Hippocampal formation (tissue), 2 donors: ENCODE measurements around the gene FCHSD2.
"Not testable (repeated sequence)": the region's sequence is repeated elsewhere in the genome, so short reads cannot be mapped to it uniquely, and the experiment has no call there.

Experiments used
- DNase-seq, 2 donors: peaks; one replicate each; lab custom pipeline; 2025; lab: John Stamatoyannopoulos, UW

The FCHSD2 gene

DNA sequence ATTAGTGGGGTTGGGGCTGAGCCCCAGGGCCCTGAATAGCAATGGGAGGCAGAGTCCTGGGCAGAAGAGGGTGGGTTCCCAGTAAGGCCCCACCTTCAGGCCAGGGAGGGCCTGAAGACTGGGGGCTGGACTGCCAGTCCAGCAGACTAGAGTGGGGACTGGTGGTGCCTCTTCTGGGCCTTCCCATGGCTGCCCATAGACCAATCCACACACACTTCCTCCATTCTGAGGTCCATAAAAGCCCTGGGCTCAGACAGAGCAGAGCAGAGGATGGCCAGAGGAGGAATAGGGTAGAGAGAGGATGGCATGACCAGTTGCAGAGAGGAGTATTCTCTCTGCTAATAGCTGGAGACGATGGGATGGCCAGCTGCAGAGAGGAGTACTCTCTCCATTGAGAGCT lies 216.0 kb downstream of the FCHSD2 start:
- DNase-seq, result no peak

DNA sequence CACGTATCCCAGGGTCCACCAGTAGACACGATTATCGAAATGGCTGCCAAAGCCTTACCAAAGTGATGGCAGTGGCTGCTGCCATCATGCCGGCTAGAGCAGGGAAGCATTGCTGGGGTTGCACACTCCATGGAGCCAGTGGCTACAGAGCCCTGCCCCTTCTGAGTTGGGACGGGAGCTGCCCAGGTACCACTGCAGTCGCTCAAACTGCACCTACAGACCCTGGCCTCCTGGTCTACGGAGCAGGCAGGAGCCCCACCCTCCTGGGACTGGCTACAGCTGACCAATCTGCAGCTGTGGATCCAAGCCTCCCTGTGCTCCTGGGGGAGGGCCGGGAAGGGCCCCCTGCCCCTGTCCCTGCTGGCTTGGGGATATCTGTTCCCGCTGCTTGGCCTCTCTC lies 216.5 kb downstream of the FCHSD2 start:
- DNase-seq, result no peak

DNA sequence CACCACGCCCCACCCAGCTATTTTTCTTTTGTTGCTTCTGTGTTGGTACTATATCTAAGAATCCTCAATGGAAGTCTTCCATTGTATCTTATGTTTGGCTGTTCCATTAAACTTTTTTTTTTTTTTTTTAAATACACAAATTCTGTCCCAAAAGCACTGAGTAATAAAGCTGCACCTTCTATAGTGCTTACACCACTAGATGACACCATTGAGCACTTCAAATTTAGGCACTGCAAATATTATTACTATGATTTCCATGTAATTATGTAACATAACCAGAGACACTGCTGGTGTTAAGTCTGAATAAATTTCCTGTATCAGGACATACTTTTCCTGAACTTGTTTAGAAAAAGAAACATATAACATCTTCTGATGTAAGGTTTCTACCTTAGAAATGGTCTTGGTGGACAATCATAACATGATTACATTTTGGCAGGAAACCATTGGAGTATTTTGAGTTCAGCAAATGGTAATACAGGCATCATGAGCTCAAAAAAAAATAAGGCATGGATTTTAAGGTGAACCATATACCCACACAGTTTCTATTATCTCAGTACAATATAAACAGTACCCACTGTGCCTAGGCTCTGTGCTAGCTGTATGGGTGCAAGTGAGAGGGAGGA lies 217.4 kb downstream of the FCHSD2 start:
- no peak for DNase-seq

DNA sequence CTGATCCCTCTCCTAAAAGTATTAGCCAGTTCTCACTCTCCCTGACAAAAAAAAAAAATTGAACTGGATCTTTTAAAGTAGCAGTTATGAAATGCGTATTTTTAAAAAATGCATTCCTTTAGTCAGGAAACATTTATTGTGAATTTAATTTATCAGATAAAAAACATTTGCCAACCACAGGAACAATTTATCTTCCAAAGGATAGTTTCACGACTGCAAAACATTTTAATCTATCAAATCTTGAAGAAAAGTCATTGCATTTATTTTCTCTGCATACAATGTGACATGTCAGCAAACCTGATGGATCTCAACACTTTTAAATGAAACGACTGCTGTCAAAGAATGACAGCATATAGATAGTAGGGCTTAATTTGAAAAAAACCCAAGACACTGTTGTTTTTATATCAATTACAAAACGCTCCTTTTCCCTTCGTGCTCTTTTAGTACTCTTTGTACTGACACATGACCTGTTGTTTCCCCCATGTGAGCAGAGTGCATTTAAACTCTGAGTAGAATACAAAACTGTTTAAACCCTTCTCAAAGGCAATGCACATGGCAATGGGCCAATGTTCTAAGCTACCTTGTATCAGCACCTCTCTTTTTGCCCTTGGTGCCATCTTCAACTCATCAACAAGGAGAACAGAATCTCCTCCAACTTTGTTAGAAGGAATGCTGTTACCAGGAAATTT lies 220.9 kb downstream of the FCHSD2 start:
- DNase-seq, result no peak

DNA sequence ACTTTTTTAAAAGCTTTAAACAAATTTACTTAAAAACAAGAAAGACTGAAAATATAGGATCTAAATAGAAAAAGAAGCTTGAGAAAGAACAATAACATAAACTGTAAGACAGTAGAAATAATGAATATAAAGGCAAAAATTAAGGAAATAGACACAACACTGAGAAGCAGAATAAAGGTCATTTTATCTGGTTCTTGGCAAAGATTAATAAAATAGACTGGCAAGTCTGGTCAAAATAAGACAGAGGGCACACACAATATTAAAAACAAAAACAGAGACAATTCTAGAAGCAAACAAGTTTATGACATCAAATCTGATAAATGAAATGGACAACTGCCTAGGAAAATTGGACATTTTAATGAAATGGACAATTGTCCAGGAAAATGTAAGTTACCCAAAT lies 222.1 kb downstream of the FCHSD2 start:
- no peak for DNase-seq

DNA sequence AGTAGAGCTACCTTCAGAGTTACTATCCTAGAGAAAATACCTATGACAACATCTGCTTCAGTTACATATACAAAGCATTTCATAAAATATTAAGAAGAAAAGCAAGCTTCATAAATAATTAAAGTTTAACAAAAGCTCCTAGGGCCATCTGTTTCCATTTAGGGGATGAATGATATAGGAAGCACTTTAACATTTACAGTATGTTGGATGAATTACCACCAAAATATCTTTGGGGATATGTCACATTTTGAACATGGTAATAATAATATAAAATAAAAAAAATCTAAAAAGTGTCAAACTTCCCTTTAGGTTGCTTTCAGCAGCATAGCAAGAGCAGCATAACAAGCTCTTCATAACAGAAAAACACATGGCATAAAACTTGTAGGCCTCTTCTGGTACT lies 223.3 kb downstream of the FCHSD2 start:
- no peak for DNase-seq

DNA sequence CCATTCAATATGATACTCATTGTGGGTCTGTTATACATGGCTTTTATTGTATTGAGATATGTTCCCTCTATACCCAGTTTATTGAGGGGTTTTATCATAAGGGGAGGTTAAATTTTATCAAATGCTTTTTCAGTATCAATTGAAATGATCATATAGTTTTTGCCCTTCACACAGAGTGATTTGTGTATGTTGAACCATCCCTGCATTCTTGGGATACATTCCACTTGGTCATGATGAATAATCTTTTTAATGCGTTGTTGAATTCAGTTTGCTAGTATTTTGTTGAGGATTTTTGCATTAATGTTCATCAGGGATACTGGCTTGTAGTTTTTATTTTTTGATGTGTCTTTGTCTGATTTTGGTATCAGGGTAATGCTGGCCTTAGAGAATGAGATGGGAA lies 229.9 kb downstream of the FCHSD2 start:
- no peak for DNase-seq

DNA sequence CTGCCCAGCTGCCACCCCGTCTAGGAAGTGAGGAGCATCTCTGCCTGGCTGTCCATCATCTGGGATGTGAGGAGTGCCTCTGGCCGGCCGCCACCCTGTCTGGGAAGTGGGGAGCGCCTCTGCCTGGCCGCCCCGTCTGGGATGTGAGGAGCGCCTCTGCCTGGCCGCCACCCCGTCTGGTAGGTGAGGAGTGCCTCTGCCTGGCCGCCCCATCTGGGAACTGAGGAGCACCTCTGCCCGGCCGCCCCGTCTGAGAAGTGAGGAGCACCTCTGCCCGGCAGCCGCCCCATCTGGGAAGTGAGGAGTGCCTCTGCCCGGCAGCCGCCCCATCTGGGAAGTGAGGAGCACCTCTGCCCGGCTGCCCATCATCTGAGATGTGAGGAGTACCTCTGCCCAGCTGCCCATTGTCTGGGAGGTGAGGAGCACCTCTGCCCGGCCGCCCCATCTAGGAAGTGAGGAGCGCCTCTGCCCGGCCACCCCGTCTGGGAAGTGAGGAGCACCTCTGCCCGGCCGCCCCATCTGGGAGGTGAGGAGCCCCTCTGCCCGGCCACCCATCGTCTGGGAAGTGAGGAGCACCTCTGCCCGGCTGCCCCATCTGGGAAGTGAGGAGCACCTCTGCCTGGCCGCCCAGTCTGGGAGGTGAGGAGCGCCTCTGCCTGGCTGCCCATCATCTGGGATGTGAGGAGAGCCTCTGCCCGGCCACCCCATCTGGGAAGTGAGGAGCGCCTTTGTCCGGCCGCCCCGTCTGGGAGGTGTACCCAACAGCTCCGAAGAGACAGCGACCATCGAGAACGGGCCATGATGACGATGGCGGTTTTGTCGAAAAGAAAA lies 232.3 kb downstream of the FCHSD2 start:
- DNase-seq, result not testable (repeated sequence)

DNA sequence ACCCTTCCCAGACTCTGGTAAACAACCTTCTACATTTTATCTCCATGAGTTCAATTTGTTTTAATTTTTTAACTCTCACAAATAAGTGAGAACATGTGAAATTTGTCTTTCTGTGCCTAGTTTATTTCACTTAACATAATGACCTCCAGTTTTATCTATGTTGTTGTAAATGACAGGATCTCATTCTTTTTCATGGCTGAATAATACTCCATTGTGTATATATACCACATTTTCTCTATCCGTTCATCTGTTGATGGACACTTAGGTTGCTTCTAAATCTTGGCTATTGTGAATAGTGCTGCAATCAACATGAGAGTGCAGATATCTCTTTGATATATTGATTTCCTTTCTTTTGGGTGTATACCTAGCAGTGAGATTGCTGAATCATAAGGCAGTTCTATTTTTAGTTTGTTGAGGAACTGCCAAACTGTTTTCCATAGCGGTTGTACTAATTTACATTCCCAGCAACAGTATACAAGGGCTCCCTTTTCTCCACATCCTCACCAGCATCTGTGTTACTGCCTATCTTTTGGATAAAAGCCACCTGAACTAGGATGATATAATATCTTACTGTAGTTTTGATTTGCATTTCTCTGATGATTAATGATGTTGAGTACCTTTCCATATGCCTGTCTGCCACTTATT lies 234.0 kb downstream of the FCHSD2 start:
- no peak for DNase-seq

DNA sequence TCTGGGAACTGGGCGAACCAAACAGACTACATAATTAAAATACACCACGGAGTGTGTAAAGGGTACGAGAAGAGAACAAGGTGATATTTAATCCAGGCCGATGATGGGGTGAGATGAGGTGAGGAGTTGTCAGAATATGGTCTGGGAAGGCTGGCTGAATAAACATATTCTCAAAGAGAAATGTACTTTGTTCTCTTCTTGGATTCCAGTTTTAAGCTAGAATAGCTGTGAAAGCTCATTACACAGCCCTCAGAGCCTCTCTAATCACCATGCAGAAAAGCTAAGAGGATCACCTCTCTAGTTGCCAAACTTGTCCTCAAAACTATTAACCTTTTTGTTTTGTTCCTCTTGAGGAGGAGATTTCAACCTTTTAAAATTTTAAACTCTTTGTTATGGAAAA lies 238.1 kb downstream of the FCHSD2 start:
- no peak for DNase-seq

DNA sequence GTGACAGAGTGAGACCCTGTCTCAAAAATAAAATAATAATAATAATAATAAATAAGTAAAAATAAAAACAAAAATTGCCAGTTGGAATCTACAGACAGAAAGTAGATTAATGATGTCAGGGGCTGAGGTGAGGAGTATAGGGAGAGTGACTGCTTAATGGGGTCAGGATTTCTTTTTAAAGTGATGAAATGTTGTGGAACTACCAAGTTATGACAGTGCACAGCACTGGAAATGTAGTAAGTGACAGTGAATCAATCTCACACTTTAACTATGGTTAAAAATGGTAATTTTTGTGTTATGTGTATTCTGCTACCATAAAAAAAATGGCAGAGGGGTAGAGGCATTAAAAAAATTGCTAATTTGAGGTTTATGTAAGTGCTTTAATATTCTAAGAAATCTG lies 240.7 kb downstream of the FCHSD2 start:
- no peak for DNase-seq

DNA sequence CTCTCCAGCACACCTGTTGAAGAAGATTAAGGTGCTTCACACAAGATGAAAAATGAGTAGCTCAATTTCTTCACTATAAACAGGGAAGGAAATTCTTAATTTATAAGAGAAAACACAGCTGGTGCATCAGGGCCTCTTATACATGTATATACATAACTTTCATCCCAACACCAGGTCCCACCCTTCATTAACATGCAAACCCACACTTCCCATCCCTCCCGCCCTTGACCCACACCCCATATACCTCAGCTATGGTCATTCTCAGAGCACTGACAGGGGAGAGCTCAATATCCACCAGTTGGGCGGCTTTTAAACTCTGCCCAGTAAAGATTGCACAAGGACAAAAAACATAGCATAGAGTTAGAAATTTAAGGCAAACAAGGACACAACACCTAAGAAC lies 242.1 kb downstream of the FCHSD2 start:
- DNase-seq, result no peak

DNA sequence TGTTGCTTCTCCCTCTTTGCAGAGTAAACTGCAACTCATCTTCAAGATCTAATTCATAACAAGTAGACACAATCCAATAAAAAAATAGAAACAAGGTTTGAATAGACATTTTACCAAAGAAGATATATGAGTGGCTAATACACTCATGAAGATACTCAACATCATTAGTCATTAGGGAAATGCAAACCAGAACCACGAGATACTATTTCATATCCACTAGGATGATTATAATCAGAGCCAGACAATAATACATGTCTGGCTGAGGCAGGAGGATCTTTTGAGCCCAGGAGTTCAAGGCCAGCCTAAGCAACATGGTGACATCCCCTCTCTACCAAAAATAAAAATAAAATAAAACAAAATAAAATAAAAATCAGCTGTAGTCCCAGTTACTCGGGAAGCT lies 242.9 kb downstream of the FCHSD2 start:
- DNase-seq, result no peak

DNA sequence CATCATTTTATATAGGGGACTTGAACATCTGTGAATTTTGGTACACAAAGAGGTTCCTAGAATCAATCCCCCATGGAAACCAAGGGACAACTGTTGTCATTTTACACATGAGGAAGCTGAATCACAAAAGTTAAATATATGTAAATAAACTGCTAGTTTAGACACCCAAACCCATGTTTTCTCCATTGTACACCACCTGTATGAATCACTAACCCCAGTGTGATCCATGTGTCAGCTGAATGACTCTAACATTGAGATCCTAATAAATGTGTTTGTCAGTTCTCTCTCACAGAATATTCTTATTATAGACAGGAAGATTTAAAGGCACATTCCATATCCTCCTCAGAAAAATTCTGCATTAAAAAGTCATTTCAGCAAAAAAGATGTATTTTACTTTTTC lies 244.6 kb downstream of the FCHSD2 start:
- DNase-seq, result no peak

DNA sequence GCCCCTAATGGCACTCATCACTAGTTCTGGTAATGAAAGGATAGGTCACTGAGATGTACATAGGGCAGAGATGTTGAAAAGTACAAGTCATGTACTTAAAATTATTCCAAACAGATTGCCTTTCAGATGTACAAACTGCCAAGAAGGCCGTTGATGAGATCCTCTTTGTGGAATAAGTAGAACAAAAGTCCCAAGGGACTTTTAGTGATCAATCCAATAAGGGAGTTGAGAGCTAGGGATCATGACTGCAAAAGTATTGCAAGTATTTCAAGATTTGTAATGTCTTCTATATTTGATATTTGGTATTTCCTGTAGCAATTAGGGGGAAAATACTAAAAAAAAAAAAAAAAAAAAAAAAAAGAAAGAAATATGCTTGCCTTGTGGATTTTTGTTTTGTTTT lies 245.7 kb downstream of the FCHSD2 start:
- DNase-seq, result no peak

DNA sequence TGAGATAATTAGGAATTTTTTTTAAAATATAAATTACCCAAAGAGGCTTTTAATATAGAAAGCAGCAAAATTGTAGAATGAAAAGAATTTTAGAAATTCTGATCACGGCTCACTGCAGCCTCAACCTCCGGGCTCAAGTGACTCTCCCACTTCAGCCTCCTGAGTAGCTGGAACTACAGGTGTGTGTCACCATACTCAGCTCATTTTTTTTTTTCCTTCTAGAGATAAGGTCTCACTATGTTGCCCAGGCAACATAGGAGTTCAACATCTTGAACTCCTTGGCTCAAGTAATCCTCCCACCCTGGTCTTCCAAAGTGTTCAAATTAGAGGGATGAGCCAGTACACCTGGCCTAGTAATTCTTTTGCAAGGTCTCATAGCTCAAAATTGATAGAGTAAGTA lies 251.2 kb downstream of the FCHSD2 start:
- no peak for DNase-seq

DNA sequence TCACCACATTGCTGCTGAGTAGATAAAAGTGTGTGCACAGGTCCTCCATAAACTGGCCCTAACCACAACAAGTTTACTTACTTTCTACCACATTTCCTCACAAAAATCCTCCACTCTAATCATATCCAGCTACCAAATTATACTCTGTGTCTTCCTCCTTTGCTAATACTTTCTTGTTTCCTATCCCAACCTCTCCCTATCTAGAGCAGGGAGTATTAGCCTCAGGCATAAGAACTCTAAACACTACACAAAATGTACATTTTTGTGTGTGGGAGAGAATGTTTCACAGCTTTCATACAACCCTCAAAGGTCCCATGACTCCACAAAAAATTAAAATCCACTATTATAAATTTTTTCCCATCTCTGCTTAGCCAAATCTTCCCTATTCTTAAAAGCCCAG lies 255.5 kb downstream of the FCHSD2 start:
- DNase-seq, result no peak

DNA sequence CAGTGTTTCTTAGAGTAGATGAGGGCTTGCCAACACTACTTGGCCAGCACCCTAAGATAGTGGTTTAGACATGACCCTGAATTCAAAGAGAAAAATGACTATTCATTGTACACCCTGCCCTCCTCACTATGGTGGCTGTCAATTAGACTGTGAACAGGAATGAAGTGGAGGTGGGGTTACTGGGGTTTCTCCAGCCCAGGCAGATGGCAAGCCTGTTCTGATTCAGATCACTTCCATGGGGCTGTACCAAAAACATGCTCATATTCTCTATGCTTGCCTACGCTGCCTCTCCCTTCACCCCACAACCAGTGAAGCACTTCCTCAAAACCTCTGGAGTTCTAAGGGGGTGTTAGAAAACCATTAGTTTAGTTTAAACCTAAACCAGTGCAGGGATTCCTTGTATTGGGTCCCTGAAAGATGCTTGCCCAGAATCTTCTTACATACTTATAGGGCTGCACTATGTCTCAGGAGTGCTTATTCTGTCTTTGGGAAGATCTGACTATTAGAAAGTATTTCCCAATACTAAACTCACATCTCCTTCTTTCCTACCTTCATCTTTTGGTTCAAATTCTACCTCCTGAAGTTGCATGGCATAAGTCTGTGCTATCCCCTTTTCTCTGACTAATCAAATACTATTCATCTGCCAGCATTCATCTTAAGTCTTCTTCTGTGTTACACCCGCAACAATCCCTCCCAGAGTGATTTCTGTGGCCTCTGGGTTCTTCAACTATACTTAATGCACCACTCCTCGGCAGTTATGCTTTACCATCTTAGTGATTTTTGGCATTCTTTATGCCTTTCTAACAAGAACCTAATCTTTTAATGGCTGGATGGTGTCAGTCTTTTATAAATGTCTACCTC lies 256.1 kb downstream of the FCHSD2 start:
- DNase-seq, result peak; percentile 3 to 19

DNA sequence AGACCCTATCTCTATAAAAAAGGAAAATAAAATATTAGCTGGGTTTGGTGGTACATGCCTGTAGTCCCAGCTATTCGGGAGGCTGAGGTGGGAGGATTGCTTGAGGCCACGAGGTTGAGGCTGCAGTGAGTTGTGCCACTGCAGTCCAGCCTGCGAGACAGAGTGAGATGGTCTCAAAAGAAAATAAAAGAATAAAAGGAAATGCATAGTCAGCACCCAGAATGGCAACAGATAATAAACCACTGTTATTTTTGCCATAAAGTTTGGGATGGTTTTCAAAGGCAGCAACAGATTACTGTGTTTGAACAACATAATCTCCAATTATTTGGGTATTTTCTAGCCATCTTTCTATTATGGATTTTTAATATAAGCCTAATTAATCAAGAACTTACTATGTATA lies 266.0 kb downstream of the FCHSD2 start:
- DNase-seq, result no peak

DNA sequence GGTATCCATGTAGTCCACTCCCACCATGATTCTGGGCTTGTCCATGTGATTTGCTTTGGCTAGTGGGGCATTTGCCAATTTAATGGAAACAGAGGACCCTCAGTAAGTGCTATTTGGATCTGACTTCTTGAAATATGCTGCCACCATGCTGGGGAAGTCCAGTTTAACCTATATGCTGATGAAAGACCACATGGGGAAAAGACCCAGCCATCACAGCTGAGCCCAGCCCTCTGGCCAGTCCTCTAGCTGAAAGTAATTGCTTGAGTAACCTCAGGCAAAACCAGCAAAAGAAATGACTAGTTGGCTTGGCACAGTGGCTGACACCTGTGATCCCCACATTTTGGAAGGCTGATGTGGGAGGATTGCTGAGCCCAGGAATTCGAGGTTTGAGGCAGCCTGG lies 266.4 kb downstream of the FCHSD2 start:
- no peak for DNase-seq

DNA sequence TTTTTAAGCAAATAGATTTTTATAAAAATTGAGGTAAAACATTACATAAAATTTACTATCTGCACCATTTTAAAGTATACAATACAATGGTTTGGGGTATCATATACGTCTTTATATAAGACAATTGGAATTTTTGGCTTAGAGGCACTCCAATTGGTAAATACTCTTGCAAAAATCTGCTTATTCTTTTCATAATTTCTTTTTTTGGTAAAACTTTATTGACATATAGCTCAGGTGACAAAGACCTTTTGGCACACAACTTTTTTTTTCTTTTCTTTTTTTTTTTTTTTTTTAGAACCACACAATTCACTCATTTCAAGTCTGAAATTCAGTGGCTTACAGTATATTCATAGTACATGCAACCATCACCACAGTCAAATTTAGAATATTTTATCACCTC lies 270.1 kb downstream of the FCHSD2 start:
- no peak for DNase-seq

DNA sequence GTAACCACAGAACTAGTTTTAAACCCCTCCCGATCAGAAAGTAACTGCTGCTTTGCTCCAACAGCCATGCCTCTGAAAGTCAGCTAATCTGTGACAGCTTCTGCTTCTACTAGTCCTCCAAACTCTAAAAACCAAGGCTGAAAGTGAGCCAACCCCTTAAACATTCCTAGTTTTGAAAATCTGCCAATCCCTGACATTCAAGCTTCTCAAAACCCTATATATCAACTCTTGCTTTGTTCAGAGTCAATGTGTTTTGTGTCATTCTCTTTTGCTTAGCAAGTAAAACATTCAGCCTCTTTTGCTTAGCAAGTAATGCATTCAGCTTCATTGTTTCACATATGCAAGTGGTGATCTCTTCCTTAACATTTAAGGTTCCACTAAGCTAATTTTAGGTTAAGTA lies 271.0 kb downstream of the FCHSD2 start:
- no peak for DNase-seq
